CD4-positive, alpha-beta T cell (primary cell): ENCODE data around the gene IQCF2. TPM values are rescaled to one million over a fixed set of nuclear protein-coding genes. Genes with fewer than 3 reads are reported as not detected.

ENCODE experiments used
- ATAC-seq: fragments of 200-7000 bp; cut with Tn5 transposase; one replicate; pipeline ENCODE4 v1.10.0; 2022; ENCODE audit warnings: mild to moderate bottlenecking; ENCODE audit not compliant: poor library complexity
- CTCF ChIA-PET: fragments of 350-600 bp; sonication (Branson Sonifier 250); formaldehyde crosslinking; loops from one replicate; lab custom pipeline; 2021; ENCODE audit warnings: antibody characterized with exemption, inconsistent platforms; lab: Charles Lee
- POLR2A ChIA-PET: fragments of 350-600 bp; sonication (Branson Sonifier 250); formaldehyde crosslinking; loops from one replicate; lab custom pipeline; 2021; ENCODE audit warnings: antibody characterized with exemption, inconsistent platforms; lab: Charles Lee
- DNase-seq, 14 experiments: peaks; one replicate each; pipeline ENCODE4 v3.0.0-alpha.2; 2013 to 2020; ENCODE audit warnings: mixed read lengths in 2 of 14
- H3K27ac ChIP-seq, 2 donors: one replicate each; pipeline versions ENCODE4 v1.5.1 to v1.7.0; 2013; ENCODE audit warnings: low read length in 2 of 2, low read depth in 1 of 2, mild to moderate bottlenecking in 1 of 2
- H3K27me3 ChIP-seq, 2 experiments: 1 replicate in 1 of 2; 2 replicates in 1 of 2; pipeline versions ENCODE4 v1.6.1 to v1.7.0; 2013; ENCODE audit warnings: low read length in 2 of 2, control low read depth in 1 of 2, mild to moderate bottlenecking in 1 of 2, moderate library complexity in 1 of 2; ENCODE audit not compliant: insufficient read depth in 2 of 2, control insufficient read depth in 1 of 2
- H3K36me3 ChIP-seq: one replicate; pipeline ENCODE4 v1.6.1; 2013; ENCODE audit warnings: low read length, control low read depth; ENCODE audit not compliant: insufficient read depth
- H3K4me1 ChIP-seq: one replicate; pipeline ENCODE4 v1.6.1; 2013; ENCODE audit warnings: low read length, control low read depth; ENCODE audit not compliant: insufficient read depth
- H3K4me3 ChIP-seq: one replicate; pipeline ENCODE4 v1.5.1; 2013; ENCODE audit warnings: mild to moderate bottlenecking, low read length, moderate library complexity
- H3K9me3 ChIP-seq, 2 experiments: 1 replicate in 1 of 2; 2 replicates in 1 of 2; pipeline versions ENCODE4 v1.6.1 to v1.7.0; 2013; ENCODE audit warnings: low read length in 2 of 2, mild to moderate bottlenecking in 2 of 2, control low read depth in 1 of 2, moderate library complexity in 1 of 2; ENCODE audit not compliant: control insufficient read depth in 1 of 2, insufficient read depth in 1 of 2
- H3K27ac Mint-ChIP-seq: one replicate; pipeline ENCODE4 v1.8.0; 2020; ENCODE audit warnings: mixed read lengths
- H3K27me3 Mint-ChIP-seq: one replicate; pipeline ENCODE4 v1.8.0; 2021; ENCODE audit warnings: mixed read lengths
- H3K36me3 Mint-ChIP-seq: one replicate; pipeline ENCODE4 v1.8.0; 2021; ENCODE audit warnings: low read depth, mixed read lengths
- H3K4me1 Mint-ChIP-seq: one replicate; pipeline ENCODE4 v1.8.0; 2021; ENCODE audit warnings: low read depth, mixed read lengths
- H3K4me3 Mint-ChIP-seq: one replicate; pipeline ENCODE4 v1.8.0; 2020; ENCODE audit warnings: mild to moderate bottlenecking, mixed read lengths
- H3K9me3 Mint-ChIP-seq: one replicate; pipeline ENCODE4 v1.8.0; 2020; ENCODE audit warnings: mixed read lengths
- CTCF ChIP-seq: fragments of 200-600 bp; IDR thresholded peaks from one replicate; pipeline ENCODE4 v1.8.0; 2022; ENCODE audit warnings: antibody characterized with exemption, mild to moderate bottlenecking
- intact Hi-C, 2 experiments: fragments of 100-400 bp; cut with DNase I in 1 of 2; cut with micrococcal nuclease in 1 of 2; formaldehyde crosslinking; loops; one replicate each; pipeline versions ENCODE4 v1.15.1 to v1.9.0; 2023 to 2025; cut with DNase I, micrococcal nuclease
- polyA plus RNA-seq, 2 donors: library from polyadenylated mRNA; unstranded; fragments of 120-200 nt; gene quantifications; one replicate each; pipeline ENCODE4 v1.2.1, GENCODE V29; 2013
- total RNA-seq, 174 experiments: library from RNA in 2 of 174; stranded (reverse) in 2 of 174; gene quantifications; one replicate each; pipeline ENCODE4 v1.2.3 and lab custom pipeline; 2021 to 2026

Gene IQCF2
- total RNA-seq (not detected), total RNA-seq (lab: John Stamatoyannopoulos, UW) (0 to 0.06 (median 0) reads per million in 172 experiments)
- polyA plus RNA-seq (2013, experiment 1 of 2), result not detected
- not detected for polyA plus RNA-seq (2013, experiment 2 of 2)

DNA sequence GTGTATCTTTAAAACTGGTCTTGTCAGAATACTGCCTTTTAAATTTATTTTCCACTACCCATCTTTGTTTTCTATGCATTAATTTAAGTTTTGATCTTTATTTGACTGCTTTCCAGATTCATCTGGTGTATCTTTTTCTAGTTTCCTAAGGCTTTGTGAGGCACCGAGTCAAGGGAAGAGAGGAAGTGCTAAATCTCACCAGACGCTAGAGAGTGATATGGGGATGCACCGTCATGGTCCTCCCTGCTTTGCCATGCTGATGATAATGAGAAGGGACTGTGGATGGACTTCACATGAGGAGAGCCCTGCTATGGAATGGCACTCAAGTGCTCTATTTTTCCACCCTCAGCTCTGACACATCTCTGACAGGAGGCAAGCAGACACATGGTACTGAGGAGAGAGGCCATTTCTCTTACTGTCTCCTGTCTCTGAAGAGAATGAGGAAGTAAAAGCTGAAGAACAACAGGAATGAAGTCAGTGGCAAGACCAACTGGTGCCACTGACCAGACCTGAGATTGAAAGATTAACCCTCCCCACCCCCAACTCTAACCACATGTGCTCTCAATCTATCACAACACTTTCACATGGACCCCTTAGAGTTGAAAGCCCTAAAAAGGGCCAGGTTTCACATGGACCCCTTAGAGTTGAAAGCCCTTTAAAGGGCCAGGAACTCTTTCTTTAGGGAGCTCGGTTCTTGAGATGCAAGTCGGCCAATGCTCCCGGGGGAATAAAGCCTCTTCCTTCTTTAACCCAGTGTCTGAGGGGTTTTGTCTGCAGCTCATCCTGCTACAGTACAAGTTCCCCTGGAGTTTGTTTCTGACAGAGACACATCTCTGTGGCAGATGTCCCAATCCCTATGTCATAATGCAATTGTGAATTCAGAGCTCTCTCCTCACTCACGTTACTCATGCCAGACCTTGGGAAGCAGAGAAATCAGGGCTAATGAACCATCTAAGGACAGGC, at the start of gene IQCF2:
Gene IQCF2, plus strand, starts transcription at position 913 of the 963 bp plus-strand sequence. CDS start 52 bp downstream, outside the sequence.
- H3K27ac ChIP-seq, result no peak within 1 kb of the TSS
- no peaks in the 10 kb centered on the region for H3K36me3 Mint-ChIP-seq
- H3K4me3 ChIP-seq, result no peak within 1 kb of the TSS
- TF ChIP-seq CTCF, result no peak
- no peaks in the 10 kb centered on the region for H3K4me1 ChIP-seq
- no peak within 1 kb of the TSS for H3K27ac Mint-ChIP-seq
- no peaks in the 10 kb centered on the region for H3K9me3 Mint-ChIP-seq
- no peak for ATAC-seq
- intact Hi-C loops, result no loop called here
- ChIA-PET CTCF (no interaction called here), POLR2A (no interaction called here)
- H3K9me3 ChIP-seq, result no peaks in the 10 kb centered on the region
- DNase-seq, result no peak
- H3K36me3 ChIP-seq, result no peaks in the 10 kb centered on the region
- H3K4me3 Mint-ChIP-seq, result no peak within 1 kb of the TSS
- H3K4me1 Mint-ChIP-seq, result no peaks in the 10 kb centered on the region
- H3K27me3 ChIP-seq, result no peaks in the 10 kb centered on the region
- peaks cover 21% of the 10 kb centered on the region for H3K27me3 Mint-ChIP-seq

GRCh38 chr3:51813539-51813938, 47.9 kb upstream of the IQCF2 start:
- H3K36me3 Mint-ChIP-seq, result no peaks in the 10 kb centered on the region
- H3K27me3 ChIP-seq, result peaks cover 0 to 3% of the 10 kb centered on the region in 2 experiments
- peaks cover 5% of the 10 kb centered on the region for H3K27me3 Mint-ChIP-seq
- no peak overlapping the region for H3K4me3 ChIP-seq
- CTCF ChIA-PET, result no interaction called here
- no peak for DNase-seq
- H3K9me3 Mint-ChIP-seq, result no peaks in the 10 kb centered on the region
- intact Hi-C loops, result no loop called here
- TF ChIP-seq CTCF, result no peak
- no peak overlapping the region for H3K27ac ChIP-seq
- POLR2A ChIA-PET, result no interaction called here
- H3K4me3 Mint-ChIP-seq, result no peak overlapping the region
- no peaks in the 10 kb centered on the region for H3K4me1 Mint-ChIP-seq
- no peak overlapping the region for H3K27ac Mint-ChIP-seq
- no peaks in the 10 kb centered on the region for H3K36me3 ChIP-seq
- H3K9me3 ChIP-seq, result no peaks in the 10 kb centered on the region
- no peak for ATAC-seq
- peaks cover 4% of the 10 kb centered on the region for H3K4me1 ChIP-seq

- DNase-seq (no peak), ATAC-seq (no peak)
- Histone ChIP-seq H3K27me3 (peaks cover 0 to 3% of the 10 kb centered on the region in 2 experiments), H3K36me3 (no peaks in the 10 kb centered on the region), H3K4me3 (no peak overlapping the region), H3K9me3 (no peaks in the 10 kb centered on the region), H3K27ac (no peak overlapping the region), H3K4me1 (peaks cover 4% of the 10 kb centered on the region)
- H3K9me3 Mint-ChIP-seq, result no peaks in the 10 kb centered on the region
- no peaks in the 10 kb centered on the region for H3K4me1 Mint-ChIP-seq
- no peak overlapping the region for H3K27ac Mint-ChIP-seq
- no peaks in the 10 kb centered on the region for H3K36me3 Mint-ChIP-seq
- ChIA-PET POLR2A (no interaction called here), CTCF (no interaction called here)
- intact Hi-C loops, result no loop called here
- TF ChIP-seq CTCF, result no peak
- H3K4me3 Mint-ChIP-seq, result no peak overlapping the region
- H3K27me3 Mint-ChIP-seq, result peaks cover 9% of the 10 kb centered on the region
Measured at GRCh38 chr3:51814034-51814433, 47.4 kb upstream of the IQCF2 start.
